Caco-2 (cell line): ENCODE data around the gene HSPBP1. TPM values are rescaled to one million over a fixed set of nuclear protein-coding genes. Genes with fewer than 3 reads are reported as not detected.
A peak's percentile ranks its signal among the peaks of the same experiment; 100 is the strongest.

Source experiments
- BruUV-seq: library from RNA; stranded (reverse); fragments of 400-500 nt; replicated peaks from 2 replicates; lab custom pipeline; 2021; lab: Mats Ljungman, UMichigan
- CTCF ChIA-PET: fragments of 300-600 bp; sonication (Branson Sonifier 250); formaldehyde crosslinking; loops from one replicate; lab custom pipeline; 2022; ENCODE audit warnings: antibody characterized with exemption; lab: Charles Lee
- POLR2A ChIA-PET: fragments of 300-600 bp; sonication (Branson Sonifier 250); formaldehyde crosslinking; loops from one replicate; lab custom pipeline; 2022; ENCODE audit warnings: antibody characterized with exemption; lab: Charles Lee
- DNase-seq, 2 experiments: peaks; one replicate each; pipeline versions ENCODE4 v3.0.0 to v3.0.0-alpha.2; 2020 to 2022
- H3K27me3 ChIP-seq: replicated peaks from 2 replicates; pipeline ENCODE4 v1.6.0; 2011; ENCODE audit warnings: low read length; ENCODE audit not compliant: control insufficient read depth, insufficient read depth
- H3K36me3 ChIP-seq: 2 replicates; pipeline ENCODE4 v1.5.1; 2011; ENCODE audit warnings: low read length; ENCODE audit not compliant: control insufficient read depth, insufficient read depth
- H3K4me1 ChIP-seq: fragments of 250-450 bp; sonication (Bioruptor Pico); 2 replicates; pipeline ENCODE4 v1.5.1; 2020; ENCODE audit warnings: mild to moderate bottlenecking
- H3K4me3 ChIP-seq: 2 replicates; pipeline ENCODE4 v1.5.1; 2011; ENCODE audit warnings: low read depth, mild to moderate bottlenecking, control low read depth, low read length
- H3K9me3 ChIP-seq: fragments of 250-450 bp; sonication (Bioruptor Pico); 2 replicates; pipeline ENCODE4 v1.5.1; 2020; ENCODE audit warnings: mild to moderate bottlenecking, moderate library complexity
- H3K27ac Mint-ChIP-seq: one replicate; pipeline ENCODE4 v1.8.0; 2022; ENCODE audit warnings: mixed read lengths; ENCODE audit not compliant: unreplicated experiment
- H3K27me3 Mint-ChIP-seq: one replicate; pipeline ENCODE4 v1.8.0; 2022; ENCODE audit warnings: mixed read lengths; ENCODE audit not compliant: insufficient read depth, unreplicated experiment
- H3K36me3 Mint-ChIP-seq: one replicate; pipeline ENCODE4 v1.8.0; 2022; ENCODE audit warnings: mild to moderate bottlenecking, mixed read lengths; ENCODE audit not compliant: insufficient read depth, unreplicated experiment
- H3K4me1 Mint-ChIP-seq: one replicate; pipeline ENCODE4 v1.8.0; 2022; ENCODE audit warnings: low read depth, mixed read lengths; ENCODE audit not compliant: unreplicated experiment
- H3K4me3 Mint-ChIP-seq: one replicate; pipeline ENCODE4 v1.8.0; 2022; ENCODE audit warnings: mild to moderate bottlenecking, moderate library complexity, mixed read lengths; ENCODE audit not compliant: unreplicated experiment
- H3K9me3 Mint-ChIP-seq: one replicate; pipeline ENCODE4 v1.8.0; 2022; ENCODE audit warnings: mixed read lengths; ENCODE audit not compliant: unreplicated experiment
- intact Hi-C: fragments of 100-400 bp; cut with micrococcal nuclease; formaldehyde crosslinking; loops from one replicate; pipeline ENCODE4 v1.10.0; 2022; ENCODE audit not compliant: unreplicated experiment
- total RNA-seq: library from RNA; stranded (reverse); gene quantifications from 2 replicates; pipeline ENCODE4 v1.2.3, GENCODE V29; 2022
- TF ChIP-seq, protein P1 (sequence below), 2 experiments: fragments of 200-600 bp in 1 of 2; IDR thresholded peaks; 1 replicate in 1 of 2; 2 replicates in 1 of 2; pipeline versions ENCODE4 v1.5.1 to v1.8.0; 2011 to 2022; ENCODE audit warnings: antibody characterized with exemption in 1 of 2, control low read depth in 1 of 2, inconsistent platforms in 1 of 2, low read depth in 1 of 2, low read length in 1 of 2, mild to moderate bottlenecking in 1 of 2, moderate library complexity in 1 of 2; ENCODE audit not compliant: insufficient read depth in 1 of 2, severe bottlenecking in 1 of 2, unreplicated experiment in 1 of 2

The HSPBP1 gene
- total RNA-seq, 1 experiment from 2014 or later, result 69.6 TPM

DNA sequence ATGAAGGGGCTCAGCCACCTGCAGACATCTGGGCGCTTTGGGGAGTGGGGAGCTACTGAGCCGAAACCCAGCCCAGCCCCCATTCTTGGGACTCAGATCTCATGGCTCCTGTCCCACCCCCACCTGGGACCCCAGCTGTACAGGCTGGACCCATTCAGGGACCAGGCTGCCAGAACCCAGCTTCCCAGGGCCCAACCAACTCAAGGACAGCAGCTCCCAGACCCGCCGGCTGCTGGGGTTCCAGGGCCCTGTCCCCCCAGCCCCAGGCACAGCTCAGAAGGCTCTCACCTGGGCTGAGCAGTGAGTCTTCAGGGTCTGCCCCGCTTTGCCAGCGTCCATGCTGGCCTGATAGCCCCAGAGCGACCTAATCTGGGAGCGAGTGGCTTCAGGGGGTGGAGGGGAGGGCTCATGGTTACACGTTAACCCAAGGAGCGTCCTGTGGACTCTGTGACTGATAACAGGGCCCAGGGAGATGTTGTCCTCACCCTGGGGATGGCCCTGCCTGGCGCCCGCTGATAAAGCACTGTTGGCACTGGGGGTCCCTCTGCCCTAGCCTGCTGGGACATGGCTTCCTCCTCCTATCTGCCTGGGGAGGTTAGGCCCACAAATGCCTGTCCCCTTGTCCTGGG lies 51.4 kb downstream of the HSPBP1 start, which contains the start of gene TMEM86B:
Gene TMEM86B (minus strand): TSS at position 361 of the 629 bp plus-strand sequence. CDS start 22 bp downstream, at position 339.
- peak within 1 kb of the TSS; percentile 42 for H3K4me3 ChIP-seq
- Mint-ChIP-seq H3K4me1 (peaks cover 35% of the 10 kb centered on the region), H3K27ac (peak within 1 kb of the TSS; percentile 98), H3K4me3 (peak within 1 kb of the TSS; percentile 60), H3K27me3 (no peaks in the 10 kb centered on the region), H3K36me3 (peaks cover 71% of the 10 kb centered on the region), H3K9me3 (no peaks in the 10 kb centered on the region)
- CTCF ChIA-PET, result no interaction called here
- no peaks in the 10 kb centered on the region for H3K9me3 ChIP-seq
- DNase-seq, result peak; percentile 85 to 92
- POLR2A ChIA-PET, result interaction anchor here (0.6 kb wide), 1 partner anchor 87 kb away, joined by 8 read pairs; no protein-coding TSS in a partner anchor
- intact Hi-C loops, result loop anchor here (1.0 kb wide), 2 partner anchors 16 to 31 kb away; partner anchors contain the start of gene PPP6R1
- H3K27me3 ChIP-seq, result no peaks in the 10 kb centered on the region
- H3K4me1 ChIP-seq, result peaks cover 32% of the 10 kb centered on the region
- TF ChIP-seq, protein P1, sequence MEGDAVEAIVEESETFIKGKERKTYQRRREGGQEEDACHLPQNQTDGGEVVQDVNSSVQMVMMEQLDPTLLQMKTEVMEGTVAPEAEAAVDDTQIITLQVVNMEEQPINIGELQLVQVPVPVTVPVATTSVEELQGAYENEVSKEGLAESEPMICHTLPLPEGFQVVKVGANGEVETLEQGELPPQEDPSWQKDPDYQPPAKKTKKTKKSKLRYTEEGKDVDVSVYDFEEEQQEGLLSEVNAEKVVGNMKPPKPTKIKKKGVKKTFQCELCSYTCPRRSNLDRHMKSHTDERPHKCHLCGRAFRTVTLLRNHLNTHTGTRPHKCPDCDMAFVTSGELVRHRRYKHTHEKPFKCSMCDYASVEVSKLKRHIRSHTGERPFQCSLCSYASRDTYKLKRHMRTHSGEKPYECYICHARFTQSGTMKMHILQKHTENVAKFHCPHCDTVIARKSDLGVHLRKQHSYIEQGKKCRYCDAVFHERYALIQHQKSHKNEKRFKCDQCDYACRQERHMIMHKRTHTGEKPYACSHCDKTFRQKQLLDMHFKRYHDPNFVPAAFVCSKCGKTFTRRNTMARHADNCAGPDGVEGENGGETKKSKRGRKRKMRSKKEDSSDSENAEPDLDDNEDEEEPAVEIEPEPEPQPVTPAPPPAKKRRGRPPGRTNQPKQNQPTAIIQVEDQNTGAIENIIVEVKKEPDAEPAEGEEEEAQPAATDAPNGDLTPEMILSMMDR (IDR thresholded peaks at IDR 0.05; ENCODE audit: insufficient read depth in 1 of 2, low read depth in 1 of 2, low read length in 1 of 2, severe bottlenecking in 1 of 2, unreplicated experiment in 1 of 2), result no peak
- H3K36me3 ChIP-seq, result peaks cover 4% of the 10 kb centered on the region
- no TSS peak for BruUV-seq

DNA sequence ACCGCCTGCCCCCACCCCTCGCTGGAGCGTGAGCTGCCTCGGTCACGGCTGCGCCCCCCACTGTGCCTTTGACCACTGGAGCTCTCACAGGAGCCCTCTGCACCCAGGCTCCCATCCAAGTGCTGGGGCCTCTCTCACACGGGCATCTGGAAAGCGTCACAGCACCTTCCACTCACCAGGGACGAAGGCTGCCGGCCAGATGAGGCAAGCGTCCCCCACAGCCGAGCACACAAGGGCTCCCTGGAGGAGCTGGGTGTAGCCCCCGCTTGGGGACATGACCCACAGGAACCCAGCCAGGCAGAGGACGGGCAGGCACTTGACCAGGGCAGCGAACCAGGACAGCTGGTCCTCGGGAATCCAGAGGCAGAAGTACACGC lies 51.9 kb downstream of the HSPBP1 start:
- Histone ChIP-seq H3K4me1 (peaks cover 32% of the 10 kb centered on the region), H3K27me3 (no peaks in the 10 kb centered on the region), H3K4me3 (peak overlapping the region; percentile 42), H3K9me3 (no peaks in the 10 kb centered on the region), H3K36me3 (peaks cover 4% of the 10 kb centered on the region)
- no TSS peak for BruUV-seq
- Mint-ChIP-seq H3K4me3 (peak overlapping the region; percentile 60), H3K9me3 (no peaks in the 10 kb centered on the region), H3K27me3 (no peaks in the 10 kb centered on the region), H3K36me3 (peaks cover 76% of the 10 kb centered on the region), H3K4me1 (peaks cover 35% of the 10 kb centered on the region), H3K27ac (peak overlapping the region; percentile 98)
- DNase-seq, result no peak
- TF ChIP-seq, protein P1 (IDR thresholded peaks at IDR 0.05; ENCODE audit: insufficient read depth in 1 of 2, low read depth in 1 of 2, low read length in 1 of 2, severe bottlenecking in 1 of 2, unreplicated experiment in 1 of 2), result no peak
- ChIA-PET POLR2A (no interaction called here), CTCF (no interaction called here)
- intact Hi-C loops, result loop anchor here (1.0 kb wide), 2 partner anchors 16 to 31 kb away; partner anchors contain the start of gene PPP6R1

DNA sequence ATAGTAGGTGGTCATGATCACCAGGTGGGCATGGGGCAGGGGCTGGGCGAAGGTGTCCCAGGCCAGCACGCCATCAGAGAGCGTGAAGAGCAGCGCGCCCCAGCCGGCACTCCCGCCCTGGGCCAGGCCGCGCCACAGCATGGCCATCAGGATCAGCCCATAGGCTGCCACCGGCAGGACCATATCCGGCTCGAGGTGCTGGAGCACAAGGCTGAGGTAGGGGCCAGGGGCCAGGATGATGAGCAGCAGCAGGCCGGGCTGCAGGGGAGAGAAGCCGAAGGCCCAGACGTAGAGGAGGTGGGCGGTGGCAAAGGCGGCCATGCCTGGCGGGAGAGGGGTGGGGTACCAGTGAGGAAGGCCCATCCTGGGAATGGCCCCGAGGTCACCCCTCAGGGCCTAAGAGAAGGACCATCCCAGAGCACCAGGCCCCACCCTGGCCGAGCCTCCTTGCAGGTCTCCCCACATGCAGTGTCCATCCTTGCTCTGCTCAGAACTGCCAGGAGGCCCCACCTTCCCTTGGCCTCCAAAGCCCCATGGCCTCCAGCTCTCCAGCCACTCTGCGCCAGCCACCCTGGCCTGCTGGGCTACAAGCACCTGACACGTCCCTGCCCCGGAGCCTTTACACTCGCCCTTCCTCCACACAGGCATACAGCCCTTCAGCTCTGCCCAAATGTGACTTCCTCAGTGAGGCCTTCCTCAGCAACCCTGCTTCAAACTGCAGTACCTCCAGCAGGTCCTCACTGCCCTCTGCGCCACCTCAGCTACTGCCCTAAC lies 52.5 kb downstream of the HSPBP1 start:
- intact Hi-C loops, result loop anchor here (1.0 kb wide), 2 partner anchors 15 to 32 kb away; partner anchors contain the start of gene PPP6R1
- peaks cover 4% of the 10 kb centered on the region for H3K36me3 ChIP-seq
- H3K9me3 ChIP-seq, result no peaks in the 10 kb centered on the region
- H3K4me1 Mint-ChIP-seq, result peaks cover 35% of the 10 kb centered on the region
- ChIA-PET CTCF (interaction anchor here (0.9 kb wide), 1 partner anchor 32 kb away, joined by 5 read pairs; no protein-coding TSS in a partner anchor), POLR2A (no interaction called here)
- peak overlapping the region; percentile 42 for H3K4me3 ChIP-seq
- H3K36me3 Mint-ChIP-seq, result peaks cover 72% of the 10 kb centered on the region
- DNase-seq, result no peak
- BruUV-seq, result no TSS peak
- peaks cover 32% of the 10 kb centered on the region for H3K4me1 ChIP-seq
- TF ChIP-seq, protein P1 (IDR thresholded peaks at IDR 0.05; ENCODE audit: insufficient read depth in 1 of 2, low read depth in 1 of 2, low read length in 1 of 2, severe bottlenecking in 1 of 2, unreplicated experiment in 1 of 2), result no peak
- H3K27me3 ChIP-seq, result no peaks in the 10 kb centered on the region
- peak overlapping the region; percentile 98 for H3K27ac Mint-ChIP-seq
- no peaks in the 10 kb centered on the region for H3K27me3 Mint-ChIP-seq
- no peaks in the 10 kb centered on the region for H3K9me3 Mint-ChIP-seq
- peak overlapping the region; percentile 60 for H3K4me3 Mint-ChIP-seq
